HTR-8/SVneo (cell line): ENCODE measurements around the gene CNPY1.

Experiments used
- DNase-seq: peaks from one replicate; pipeline ENCODE4 v3.0.0; 2011; ENCODE audit warnings: low spot score, mixed read lengths; ENCODE audit not compliant: insufficient read length
- FAIRE-seq: peaks from 2 replicates; lab custom pipeline; 2011; peaks lifted over from hg19 to GRCh38; lab: Jason Lieb, UNC

The CNPY1 gene

DNA sequence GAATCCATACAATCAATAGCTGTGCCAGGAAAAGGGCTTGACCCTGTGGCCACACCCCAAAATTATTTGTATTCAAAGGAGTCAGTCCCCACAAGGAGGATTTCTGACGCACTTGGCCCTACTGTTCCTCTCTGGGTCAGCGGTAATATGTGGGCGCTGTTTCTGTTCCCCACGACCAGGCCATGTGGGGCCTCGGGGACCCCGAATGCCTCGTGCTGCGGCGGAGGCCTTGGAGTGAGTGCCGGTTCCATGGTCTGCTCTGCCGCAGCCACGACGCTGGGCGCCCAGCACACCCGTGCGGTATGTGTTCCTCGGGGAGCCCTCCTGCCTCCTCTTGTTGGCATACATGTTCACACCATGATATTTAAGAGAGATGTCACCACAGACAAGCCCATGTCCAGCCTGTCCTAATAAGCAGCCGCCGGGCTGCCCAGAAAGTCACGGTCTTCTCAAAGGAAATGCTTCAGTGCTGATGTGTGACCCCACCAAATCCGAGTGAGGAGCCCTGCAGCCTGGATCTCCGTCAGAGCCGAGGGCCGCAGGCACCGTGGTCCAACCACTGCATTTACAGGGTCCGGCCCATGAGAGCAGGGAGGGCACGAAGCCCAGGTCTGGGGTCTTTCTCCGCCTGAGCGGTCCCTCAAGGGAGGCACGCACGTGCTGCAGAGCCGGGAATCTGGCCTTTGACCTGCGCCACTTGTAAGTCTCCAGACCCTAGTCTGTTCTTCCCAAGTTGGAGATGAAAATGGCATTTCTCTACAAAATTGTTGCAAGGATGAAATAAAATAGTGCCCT is 52.4 kb downstream of the CNPY1 start:
- no peak for DNase-seq
- FAIRE-seq = no peak

DNA sequence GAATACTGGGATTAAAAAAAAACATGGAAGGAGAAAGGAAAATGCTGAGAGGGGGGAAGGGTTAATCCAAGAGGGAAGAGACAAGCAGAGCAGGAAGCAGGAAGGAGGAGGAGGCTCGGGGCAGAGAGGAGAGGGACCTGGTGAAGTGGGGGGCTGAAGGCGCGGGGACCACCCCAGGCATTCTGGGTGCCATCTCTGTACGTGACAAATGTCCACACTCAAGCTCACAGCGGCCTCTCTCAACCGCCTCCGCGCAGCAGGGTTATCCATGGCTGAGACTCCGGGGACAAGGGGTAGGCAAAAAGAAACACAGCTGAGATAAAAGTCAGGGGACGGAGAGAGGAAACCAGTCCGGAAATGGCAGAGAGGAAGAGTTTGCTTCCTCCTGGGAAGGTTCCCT is 54.5 kb downstream of the CNPY1 start:
- DNase-seq (no peak), FAIRE-seq (no peak)

DNA sequence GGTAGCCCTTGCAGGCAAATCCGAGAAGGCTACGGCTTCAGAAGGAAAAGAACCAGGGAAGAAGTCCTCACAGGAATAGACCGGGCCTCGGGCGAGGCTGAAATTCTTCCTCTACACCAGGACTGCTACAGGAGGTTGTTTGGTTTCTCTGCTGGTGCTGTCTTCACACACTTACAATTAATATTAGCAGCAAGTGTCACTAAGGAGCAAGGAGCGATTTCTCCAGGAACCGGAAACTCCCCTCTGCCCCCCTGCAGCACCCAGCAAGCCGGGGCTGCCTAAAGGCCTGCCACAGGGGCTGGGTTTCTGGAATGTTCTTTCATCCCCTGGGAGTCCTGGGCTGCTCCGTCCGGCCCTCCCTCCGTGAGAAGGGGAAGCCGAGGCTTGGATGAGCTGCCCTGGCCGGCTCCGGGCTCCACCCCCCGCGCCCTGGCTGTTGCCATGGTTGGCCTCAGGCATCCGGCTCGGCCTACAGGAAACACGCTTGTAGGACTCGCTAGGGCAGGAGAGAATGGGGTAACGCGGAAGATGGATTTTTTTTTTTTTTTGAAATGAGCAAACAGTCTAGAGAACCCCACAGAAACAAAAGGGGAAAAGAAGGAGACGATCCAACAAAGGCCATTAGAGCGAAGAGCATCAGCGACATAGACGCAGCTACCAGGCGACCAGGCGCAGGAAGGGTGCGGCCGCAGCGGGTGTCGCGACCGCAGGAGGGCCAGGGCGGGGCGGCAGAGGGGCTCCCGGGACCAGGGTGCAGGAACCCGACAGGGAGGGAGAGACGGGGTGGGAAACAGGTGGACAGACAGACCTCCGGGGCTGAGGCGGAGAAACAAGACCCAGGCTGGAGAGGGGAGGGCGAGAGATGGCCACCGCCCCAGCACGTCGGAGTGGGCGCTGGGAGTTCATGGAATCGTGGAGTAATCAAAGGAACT is 55.4 kb downstream of the CNPY1 start:
- DNase-seq (no peak), FAIRE-seq (no peak)

DNA sequence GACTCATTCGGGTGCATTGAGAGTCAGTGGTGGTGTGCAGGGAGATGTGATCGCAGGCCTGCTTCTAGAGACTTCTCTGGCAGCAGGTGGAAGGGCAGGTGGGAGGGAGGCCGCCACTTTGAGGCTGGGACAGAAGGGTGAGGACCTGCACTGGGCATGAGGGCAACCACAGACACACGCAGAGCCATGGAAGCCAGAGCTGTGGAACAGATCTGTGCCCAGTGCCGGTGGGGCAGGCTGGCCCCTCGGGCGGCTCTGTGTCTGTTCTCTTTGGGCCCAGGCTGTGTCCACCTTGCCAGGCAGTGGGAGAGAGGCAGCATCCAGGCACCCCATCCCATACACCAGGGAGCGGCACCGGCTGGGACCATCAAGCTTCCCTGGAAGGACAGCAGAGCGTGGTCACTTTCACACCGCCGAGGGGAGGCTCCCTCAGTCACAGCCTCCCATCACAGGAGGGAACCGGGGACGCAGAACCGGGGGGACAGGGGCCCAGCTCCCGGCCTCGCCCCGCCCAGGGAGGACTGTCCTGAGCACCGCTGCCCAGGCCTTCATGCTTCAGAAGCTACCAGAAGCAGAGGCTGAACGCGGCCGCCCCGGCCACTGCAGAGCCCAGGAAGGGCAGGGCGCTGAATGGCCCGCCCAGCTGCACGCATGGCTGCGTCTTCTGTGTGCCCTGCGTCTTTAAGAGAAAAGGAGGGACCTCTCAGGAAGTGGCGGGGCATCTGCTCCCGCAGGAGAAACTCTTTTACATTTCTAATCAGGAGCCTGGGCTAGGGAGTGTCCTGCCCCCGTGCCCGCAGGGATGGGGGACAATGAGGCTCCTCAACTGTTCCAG is 56.3 kb downstream of the CNPY1 start:
- DNase-seq (no peak), FAIRE-seq (no peak)

DNA sequence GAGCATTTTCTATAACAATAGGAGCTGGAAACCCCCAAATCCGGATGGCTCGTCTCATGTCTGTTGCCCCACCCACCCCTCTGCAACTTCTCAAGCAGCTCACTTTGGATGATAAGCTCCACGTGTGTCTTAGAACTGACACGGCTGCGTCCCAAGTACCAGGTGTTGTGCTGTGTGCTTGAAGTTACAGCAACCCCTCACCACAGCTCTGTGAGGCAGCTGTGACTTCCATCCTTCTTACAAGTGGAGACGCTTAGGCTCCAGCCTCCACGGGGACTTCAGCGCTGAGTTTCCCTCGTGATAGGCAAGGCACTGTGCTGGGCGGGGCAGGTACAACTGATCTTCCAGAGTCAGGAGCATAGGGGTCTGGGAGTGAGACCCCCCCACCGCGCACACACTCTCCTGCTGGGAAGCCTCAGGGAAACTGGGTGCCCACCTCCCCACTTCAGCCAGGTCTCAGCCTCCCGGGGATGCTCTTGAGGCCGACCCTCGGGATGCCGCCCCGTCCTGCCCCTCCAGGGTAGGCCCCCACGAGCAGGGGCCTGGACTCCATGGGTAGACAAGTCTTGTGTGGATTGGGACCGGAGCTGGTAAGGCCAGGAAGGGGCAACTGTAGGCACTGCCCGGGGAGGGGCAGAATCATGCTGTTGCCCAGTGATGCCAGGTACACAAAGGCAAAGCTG is 57.1 kb downstream of the CNPY1 start:
- no peak for DNase-seq
- FAIRE-seq = no peak

DNA sequence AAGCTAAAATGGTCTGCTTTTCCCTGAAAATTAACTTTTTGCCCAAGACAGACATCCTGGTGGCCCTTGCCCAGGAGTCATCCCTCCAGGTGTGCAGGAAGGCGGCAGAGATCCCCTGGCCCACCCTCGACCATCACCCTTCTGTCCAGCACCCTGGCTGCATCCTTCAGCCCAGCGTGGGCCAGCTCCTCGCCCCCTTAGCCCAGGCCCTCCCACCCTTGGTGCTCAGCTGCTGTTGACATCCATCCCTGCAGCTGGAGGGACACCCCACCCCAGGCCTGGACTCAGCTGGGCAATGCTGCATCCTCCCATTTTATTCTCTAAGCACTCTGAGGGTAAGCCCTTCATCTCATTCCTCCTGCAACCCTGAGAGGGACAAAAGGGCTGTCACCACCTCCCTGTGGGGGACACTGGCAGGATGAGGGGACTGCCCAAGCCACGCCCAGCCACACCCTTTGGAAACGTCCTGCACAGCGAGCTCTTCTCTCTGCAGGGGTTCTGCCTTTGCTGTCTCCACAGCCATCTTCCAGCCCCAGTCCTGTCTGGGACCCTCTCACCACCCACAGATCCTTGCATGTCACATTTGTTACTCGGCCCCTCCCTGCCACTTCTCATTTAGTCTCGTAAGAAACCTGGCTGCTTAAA is 57.8 kb downstream of the CNPY1 start:
- no peak for FAIRE-seq
- DNase-seq = no peak

DNA sequence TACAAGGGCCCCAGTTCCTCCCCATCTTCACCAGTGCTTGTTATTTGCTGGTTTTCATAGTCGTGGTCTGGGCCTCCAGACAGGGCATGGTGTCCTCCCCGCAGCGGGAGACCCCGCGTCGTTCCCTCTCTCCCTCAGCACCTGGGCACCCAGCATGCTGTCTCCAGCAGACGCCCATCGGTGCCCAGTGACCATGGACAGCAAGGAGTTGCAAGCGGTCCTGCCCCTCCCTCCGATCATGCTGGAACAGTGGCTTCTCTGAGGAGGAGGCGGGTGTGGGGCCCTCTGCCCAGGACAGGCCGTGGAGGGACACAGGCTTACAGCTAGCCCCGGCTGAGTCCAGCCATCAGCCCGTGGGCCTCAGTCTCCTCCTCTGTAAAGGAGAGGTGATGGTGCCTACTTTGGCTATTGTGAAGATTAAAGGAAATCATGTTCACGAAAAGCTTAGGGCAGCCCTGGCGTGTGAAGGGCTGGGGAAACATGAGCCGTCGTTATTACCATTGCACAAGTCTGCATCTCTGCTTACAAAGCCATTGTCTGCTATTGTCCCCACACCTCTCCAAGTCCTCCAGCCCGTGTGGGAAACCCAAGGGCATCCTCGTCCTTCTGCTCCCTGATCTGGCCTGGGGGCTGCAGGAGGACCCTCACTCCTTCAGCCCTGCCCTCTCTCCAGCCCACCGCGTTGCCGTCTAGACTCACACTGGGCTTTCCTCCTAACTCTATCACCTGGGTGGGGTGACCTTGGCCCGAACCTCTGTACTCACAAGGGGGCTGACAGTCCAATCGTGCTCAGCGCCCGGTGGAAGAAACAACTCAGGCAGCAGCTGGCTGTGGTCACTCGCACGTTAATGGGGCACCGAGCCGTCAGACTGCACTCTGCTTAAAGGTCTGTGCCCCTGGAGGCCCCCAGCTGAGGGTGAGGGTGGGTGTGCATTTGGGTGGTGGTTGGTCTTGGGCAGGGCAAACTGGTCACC is 58.6 kb downstream of the CNPY1 start:
- no peak for FAIRE-seq
- DNase-seq = no peak

DNA sequence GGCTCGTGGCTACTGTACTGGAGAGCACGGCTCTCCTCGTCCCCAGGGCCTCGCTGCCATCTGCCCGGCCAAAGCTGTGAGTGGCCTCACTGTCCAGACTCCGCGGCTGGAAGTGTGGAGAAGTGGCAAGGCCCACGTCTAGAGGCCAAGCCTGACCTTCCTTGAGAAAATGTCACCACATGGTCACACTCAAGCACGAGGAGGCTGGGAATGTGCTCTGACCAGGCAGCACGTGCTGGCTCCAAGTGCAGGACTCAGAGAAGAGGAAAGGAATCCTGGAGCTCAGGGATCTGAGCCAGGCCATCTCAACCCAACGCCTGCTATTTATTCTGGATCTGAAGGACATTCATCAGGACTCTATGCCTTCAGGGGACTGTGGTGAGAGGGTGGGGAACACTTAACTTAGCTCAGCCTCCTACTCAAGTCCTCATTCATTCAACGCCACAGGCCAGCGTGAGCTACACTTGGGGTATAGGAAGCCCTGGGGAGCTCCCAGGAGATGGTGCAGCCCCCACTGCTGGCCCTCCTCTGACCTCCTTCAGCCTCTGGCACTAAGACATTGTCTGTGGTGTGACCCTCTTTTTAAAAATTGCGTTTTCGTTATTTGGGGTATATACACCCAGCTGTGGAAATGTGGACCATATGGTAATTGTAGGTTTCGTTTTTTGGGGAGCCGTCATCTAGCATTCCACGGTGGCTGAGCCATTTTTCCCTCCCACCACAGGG is 59.4 kb downstream of the CNPY1 start:
- FAIRE-seq (no peak), DNase-seq (no peak)

DNA sequence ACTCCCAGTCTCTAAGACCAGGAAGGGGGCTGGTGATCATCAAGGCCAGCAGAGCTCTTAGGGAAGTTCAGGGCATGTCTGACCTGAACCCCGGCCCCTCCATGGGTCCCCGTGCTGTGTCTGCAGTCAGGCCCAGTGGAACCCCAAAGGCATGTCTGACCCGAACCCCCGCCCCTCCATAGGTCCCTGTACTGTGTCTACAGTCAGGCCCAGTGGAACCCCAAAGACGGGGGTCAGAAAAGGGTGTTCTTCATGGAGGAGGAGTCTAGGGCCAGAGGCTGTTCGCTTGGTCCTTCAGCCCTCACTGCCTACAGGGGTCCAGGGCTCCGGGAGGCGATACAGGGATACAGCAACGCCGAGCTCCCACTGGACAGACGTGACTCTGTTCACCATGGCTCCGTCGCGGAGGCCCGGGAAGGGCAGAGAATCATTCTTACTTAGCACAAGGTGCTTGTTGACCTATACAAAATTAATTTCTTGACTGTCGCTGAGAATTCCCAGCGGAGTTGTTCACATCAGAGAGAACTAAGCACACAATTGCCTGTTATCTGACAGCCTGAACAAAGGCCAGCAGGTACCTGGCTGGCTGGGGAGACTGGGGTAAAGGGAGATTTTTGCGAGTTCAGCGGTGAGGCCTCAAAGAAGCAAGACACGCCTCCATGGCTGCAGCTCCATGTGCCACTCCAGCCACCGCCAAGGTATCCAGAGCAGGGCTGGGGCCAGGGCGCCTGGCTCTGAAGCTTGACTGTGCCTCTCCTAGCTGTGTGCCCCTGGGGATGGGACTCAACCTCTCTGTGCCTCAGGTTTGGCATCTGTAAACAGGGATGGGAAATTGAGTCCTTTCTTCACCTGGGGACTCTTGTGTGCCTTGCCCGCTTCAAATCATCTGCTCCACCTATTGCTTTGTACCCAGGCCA is 61.6 kb downstream of the CNPY1 start:
- DNase-seq (no peak), FAIRE-seq (no peak)

DNA sequence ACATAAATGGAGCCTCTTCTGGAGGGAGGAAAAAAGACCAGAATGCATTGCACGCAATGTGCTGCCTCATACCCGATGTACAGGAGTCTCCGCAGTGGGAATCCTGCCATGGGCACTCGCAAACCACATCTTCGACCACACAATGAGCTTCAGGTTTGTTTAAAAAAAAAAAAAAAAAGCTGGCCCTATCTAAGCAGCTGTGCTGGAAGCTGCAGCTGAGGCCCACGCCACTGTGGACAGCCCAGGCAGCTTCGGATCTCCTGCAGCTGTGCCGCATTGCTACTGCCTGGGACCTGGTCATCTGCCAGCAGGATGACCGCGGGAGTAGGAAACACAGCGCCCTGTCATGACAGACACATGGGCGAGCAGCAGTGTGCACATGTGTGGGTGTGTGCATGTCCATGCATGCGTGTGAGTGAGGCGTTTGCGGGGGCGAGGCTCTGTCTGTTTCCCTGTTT is 62.5 kb downstream of the CNPY1 start:
- no peak for DNase-seq
- no peak for FAIRE-seq

DNA sequence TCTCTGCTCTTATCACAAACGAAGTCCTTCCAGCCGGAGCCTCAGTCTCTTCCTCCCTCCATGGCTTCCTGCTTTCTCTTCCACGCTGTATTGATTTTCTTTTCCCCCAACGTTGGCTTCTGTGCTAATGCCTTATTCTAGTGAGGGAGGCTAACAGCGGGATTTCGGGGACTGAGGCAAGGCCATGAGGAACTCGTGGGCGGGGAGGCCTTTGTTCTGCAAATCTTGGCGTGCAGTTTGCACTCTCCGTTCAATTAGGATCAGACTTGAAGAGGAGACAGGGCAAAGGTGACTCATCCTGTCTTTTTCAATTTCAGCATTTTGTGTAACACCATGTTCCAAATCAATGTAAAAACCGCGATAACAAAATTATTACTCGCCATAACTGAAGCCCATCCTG is 63.1 kb downstream of the CNPY1 start:
- DNase-seq (no peak), FAIRE-seq (no peak)

DNA sequence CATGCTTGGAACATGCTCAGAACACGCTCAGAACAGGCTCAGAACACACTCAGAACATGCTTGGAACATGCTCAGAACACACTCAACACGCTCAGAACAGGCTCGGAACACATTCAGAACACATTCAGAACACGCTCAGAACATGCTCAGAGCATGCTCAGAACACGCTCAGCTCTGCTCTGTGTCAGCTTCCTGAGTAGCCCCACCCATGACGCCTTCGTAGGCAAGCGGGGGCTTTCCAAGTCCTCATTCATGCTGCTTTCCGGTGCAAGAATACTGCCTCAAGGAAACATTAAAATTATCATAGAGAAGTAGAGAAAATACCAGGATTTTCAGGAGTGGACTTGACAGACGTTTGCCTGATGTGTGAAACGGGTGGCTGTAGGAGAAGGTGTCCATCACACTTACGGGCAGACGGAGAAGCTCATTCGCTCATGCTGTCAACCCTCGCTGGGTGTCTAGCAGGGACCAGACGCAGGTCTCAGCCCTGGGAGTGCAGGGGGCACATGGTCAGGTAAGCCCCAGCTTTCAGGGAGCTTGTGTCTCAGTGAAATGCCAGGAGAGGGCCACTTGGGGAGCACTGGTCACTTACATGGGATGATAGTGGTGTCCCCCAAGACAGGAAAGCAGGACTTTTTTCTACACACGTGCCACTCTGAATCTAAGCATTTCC is 63.7 kb downstream of the CNPY1 start:
- FAIRE-seq (no peak), DNase-seq (no peak)

DNA sequence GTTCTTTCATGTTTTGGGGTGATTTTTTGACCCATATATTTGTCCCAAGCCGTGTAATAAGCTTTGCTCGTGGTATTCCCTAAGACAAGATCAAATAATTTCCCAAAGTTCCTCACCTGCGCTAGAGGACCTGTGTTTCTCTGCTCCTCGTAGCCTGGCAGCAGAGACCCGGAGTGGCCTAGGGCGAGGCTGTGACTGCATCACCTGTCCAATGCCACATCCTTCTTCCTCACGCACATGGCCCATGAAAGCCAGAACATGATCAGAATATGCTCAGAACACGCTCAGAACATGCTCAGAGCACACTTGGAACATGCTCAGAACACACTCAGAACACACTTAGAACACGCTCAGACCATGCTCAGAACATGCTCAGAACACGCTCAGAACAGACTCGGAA is 64.6 kb downstream of the CNPY1 start:
- DNase-seq (no peak), FAIRE-seq (no peak)

DNA sequence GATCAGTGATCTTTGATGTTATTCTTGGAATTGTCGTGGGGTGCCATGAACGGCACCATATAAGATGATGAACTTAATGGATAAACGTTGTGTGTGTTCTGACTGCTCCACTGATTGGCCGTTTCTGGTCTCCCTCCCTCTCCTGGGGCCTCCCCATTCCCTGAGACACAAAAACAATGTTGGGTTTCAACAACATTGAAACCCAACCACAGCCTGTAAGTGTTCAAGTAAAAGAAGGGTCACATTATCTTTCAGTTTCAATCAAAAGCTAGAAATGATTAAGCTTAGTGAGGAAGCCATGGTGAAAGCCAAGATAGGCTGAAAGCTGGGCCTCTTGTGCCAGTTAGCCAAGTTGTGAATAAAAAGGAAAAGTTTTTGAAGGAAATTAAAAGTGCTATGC is 68.9 kb downstream of the CNPY1 start:
- DNase-seq (no peak), FAIRE-seq (no peak)

DNA sequence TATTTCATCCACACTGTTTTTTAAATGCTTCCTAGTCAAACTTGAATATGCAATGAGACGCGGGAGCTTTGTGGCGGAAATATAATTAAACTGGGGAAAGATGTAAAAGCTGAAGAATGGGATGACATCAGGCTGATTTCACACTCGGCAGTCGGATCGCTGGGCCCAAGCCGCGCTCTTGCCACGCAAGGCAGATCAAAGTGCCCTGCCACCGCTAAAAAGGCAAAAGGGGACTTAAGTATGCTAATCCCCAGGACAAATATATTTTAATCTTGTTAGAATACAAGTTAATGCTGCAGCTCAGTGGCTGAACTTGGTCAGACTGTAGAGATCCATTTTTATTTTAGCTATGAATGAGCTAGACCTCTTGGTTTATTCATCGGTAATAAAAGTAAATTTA is 74.6 kb downstream of the CNPY1 start:
- DNase-seq = no peak
- FAIRE-seq = no peak
